Pancreas (tissue), 10 donors: ENCODE measurements around the gene E2F7. TPM values are rescaled to one million over a fixed set of nuclear protein-coding genes. Genes with fewer than 3 reads are reported as not detected.

Experiments used
- ATAC-seq, 4 donors: fragments of 200-7000 bp; cut with Tn5 transposase; one replicate each; pipeline versions ENCODE4 v1.8.0 to v1.9.1; 2020; ENCODE audit warnings: mild to moderate bottlenecking in 4 of 4, moderate library complexity in 4 of 4
- DNase-seq, 6 donors: peaks; one replicate each; pipeline ENCODE4 v3.0.0-alpha.2; 2020
- FAIRE-seq: peaks from 2 replicates; lab custom pipeline; 2012; peaks lifted over from hg19 to GRCh38; lab: Jason Lieb, UNC
- H3K27ac ChIP-seq, 4 donors: fragments of 200-600 bp; sonication (generic); 1 replicate in 3 of 4; 2 replicates in 1 of 4; pipeline versions ENCODE4 v1.5.0 to v1.8.0; 2020
- H3K27me3 ChIP-seq, 4 donors: fragments of 200-600 bp; one replicate each; pipeline ENCODE4 v1.8.0; 2021
- H3K36me3 ChIP-seq, 3 donors: fragments of 200-600 bp; sonication (generic) in 1 of 3; one replicate each; pipeline versions ENCODE4 v1.5.0 to v1.8.0; 2020 to 2021
- H3K4me1 ChIP-seq, 3 donors: fragments of 200-600 bp; one replicate each; pipeline ENCODE4 v1.8.0; 2021
- H3K4me3 ChIP-seq, 4 donors: fragments of 200-600 bp; sonication (generic) in 2 of 4; one replicate each; pipeline versions ENCODE4 v1.5.0 to v1.8.0; 2020 to 2021
- H3K9me3 ChIP-seq, 4 donors: fragments of 200-600 bp; one replicate each; pipeline ENCODE4 v1.8.0; 2021
- WGBS, 2 donors: extraction: QIAGEN DNeasy Blood & Tissue Kit; methylation state at CpG; one replicate each; pipeline ENCODE4 v1.1.7; 2013; 5-methylcytosine and 5-hydroxymethylcytosine counted together
- intact Hi-C, 3 donors: fragments of 100-400 bp; cut with DNase I; formaldehyde crosslinking; loops; one replicate each; pipeline versions ENCODE4 v1.11.1 to v1.14.2; 2022
- polyA plus RNA-seq, 2 donors: library from polyadenylated mRNA; stranded (reverse); fragments of 200-250 nt; gene quantifications; one replicate each; pipeline ENCODE4 v1.2.3, GENCODE V29; 2013
- total RNA-seq, 6 donors: library from RNA; stranded (reverse); fragmentation: NEBNext Ultra II Directional in 4 of 6; extraction: Animal tissue kit (Norgen Biotek cat#: 25700) in 4 of 6; gene quantifications; one replicate each; pipeline versions ENCODE4 v1.2.1 to v1.2.4, GENCODE V29; 2021 to 2023
- TF ChIP-seq, protein P1 (sequence below), 4 donors: fragments of 200-600 bp; sonication (generic) in 3 of 4; IDR thresholded peaks; one replicate each; pipeline versions ENCODE4 v1.5.0 to v1.8.0; 2021; ENCODE audit warnings: antibody characterized with exemption in 4 of 4
- donor health status: healthy with polysubstance abuse.
- donor health status: DM: no; HTN: no; CAD: no; lungs with moderate emphysema.
- donor health status: DM: no; HTN: no; CAD: no.
- donor health status: control.
- donor health status: control.
- donor health status: Bipolar disorder and iron deficiency.
- donor health status: DM: yes; HTN: yes; CAD: no.
- donor health status: DM: no; HTN: no; CAD: no.
- donor health status: DM: no; HTN: no; CAD: no.
- donor health status: DM: yes; HTN: yes; CAD: no.

Gene E2F7
- total and polyA plus RNA-seq, 8 donors = 0.08 to 0.73 (median 0.28) TPM; not detected in 2

GRCh38 chr12:77040231-77040630 is 25.1 kb downstream of the E2F7 start:
- no peak for FAIRE-seq
- intact Hi-C loops = no loop called here
- TF ChIP-seq, protein P1, sequence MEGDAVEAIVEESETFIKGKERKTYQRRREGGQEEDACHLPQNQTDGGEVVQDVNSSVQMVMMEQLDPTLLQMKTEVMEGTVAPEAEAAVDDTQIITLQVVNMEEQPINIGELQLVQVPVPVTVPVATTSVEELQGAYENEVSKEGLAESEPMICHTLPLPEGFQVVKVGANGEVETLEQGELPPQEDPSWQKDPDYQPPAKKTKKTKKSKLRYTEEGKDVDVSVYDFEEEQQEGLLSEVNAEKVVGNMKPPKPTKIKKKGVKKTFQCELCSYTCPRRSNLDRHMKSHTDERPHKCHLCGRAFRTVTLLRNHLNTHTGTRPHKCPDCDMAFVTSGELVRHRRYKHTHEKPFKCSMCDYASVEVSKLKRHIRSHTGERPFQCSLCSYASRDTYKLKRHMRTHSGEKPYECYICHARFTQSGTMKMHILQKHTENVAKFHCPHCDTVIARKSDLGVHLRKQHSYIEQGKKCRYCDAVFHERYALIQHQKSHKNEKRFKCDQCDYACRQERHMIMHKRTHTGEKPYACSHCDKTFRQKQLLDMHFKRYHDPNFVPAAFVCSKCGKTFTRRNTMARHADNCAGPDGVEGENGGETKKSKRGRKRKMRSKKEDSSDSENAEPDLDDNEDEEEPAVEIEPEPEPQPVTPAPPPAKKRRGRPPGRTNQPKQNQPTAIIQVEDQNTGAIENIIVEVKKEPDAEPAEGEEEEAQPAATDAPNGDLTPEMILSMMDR (IDR thresholded peaks at IDR 0.05) = no peak
- no peak for ATAC-seq
- Histone ChIP-seq H3K27ac (no peak overlapping the region), H3K9me3 (no peaks in the 10 kb centered on the region), H3K27me3 (no peaks in the 10 kb centered on the region), H3K4me1 (no peaks in the 10 kb centered on the region), H3K4me3 (no peak overlapping the region), H3K36me3 (no peaks in the 10 kb centered on the region)
- WGBS, 2 donors = 95 to 98% methylated on average over 4 of the region's 4 CpGs
- no peak for DNase-seq

DNA sequence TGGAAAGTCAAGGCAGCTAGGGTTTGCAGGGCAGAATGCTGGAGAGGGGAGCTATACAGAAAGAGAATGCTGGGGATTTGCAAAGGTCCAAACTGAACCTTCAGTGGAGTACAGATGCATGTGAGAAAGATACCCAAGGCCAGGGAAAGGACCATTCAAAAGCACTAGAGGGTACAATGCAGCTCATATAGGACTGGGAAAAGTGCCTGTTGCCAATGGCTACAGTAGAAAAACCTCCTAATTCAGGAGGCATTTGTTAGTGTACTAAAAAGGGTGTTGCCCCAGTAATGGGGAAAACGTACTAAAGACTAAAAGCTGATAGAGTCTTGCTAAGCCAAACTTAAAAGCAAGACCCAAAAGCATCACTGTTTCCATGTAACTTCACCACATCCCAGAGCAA is 30.1 kb downstream of the E2F7 start:
- H3K27me3 ChIP-seq = no peaks in the 10 kb centered on the region
- H3K4me1 ChIP-seq = no peaks in the 10 kb centered on the region
- DNase-seq = no peak
- H3K9me3 ChIP-seq = no peaks in the 10 kb centered on the region
- ATAC-seq = no peak
- no peak overlapping the region for H3K27ac ChIP-seq
- intact Hi-C loops = no loop called here
- no peak for FAIRE-seq
- no peaks in the 10 kb centered on the region for H3K36me3 ChIP-seq
- WGBS, 2 donors = 83 to 85% methylated on average over 1 of the region's 1 CpG
- TF ChIP-seq, protein P1 (IDR thresholded peaks at IDR 0.05) = no peak
- no peak overlapping the region for H3K4me3 ChIP-seq

GRCh38 chr12:77033658-77034536 is 31.5 kb downstream of the E2F7 start:
- intact Hi-C loops = no loop called here
- FAIRE-seq (no peak), ATAC-seq (no peak), DNase-seq (no peak)
- TF ChIP-seq, protein P1 (IDR thresholded peaks at IDR 0.05) = no peak
- H3K27ac ChIP-seq = no peak overlapping the region
- H3K4me1 ChIP-seq = no peaks in the 10 kb centered on the region
- H3K4me3 ChIP-seq = no peak overlapping the region
- no peaks in the 10 kb centered on the region for H3K27me3 ChIP-seq
- no peaks in the 10 kb centered on the region for H3K9me3 ChIP-seq
- WGBS, 2 donors = 92 to 95% methylated on average over 9 of the region's 9 CpGs
- H3K36me3 ChIP-seq = no peaks in the 10 kb centered on the region

DNA sequence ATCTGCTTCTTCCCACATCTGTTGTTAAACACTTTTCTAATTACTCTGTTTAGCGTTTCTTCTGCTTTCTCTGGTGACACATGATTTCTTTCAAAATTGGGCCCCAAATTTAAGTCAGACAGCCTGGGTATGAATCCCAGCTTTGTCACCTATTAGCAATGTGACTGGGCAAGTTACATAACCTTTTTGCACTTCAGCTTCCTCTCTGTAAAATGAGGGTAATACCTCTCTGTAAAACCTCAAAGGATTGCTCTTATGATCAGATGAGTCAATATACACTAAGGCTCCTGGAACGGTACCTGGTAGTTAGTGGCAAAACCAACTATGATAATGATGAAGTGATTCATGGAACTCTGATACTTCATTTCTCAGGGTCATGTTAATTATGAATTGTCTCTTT is 33.0 kb downstream of the E2F7 start:
- H3K4me3 ChIP-seq = no peak overlapping the region
- FAIRE-seq = no peak
- no peaks in the 10 kb centered on the region for H3K36me3 ChIP-seq
- no peaks in the 10 kb centered on the region for H3K27me3 ChIP-seq
- intact Hi-C loops = no loop called here
- no peak for ATAC-seq
- H3K27ac ChIP-seq = no peak overlapping the region
- TF ChIP-seq, protein P1 (IDR thresholded peaks at IDR 0.05) = no peak
- H3K9me3 ChIP-seq = no peaks in the 10 kb centered on the region
- no peak for DNase-seq
- no peaks in the 10 kb centered on the region for H3K4me1 ChIP-seq
- WGBS, 2 donors = 93 to 94% methylated on average over 2 of the region's 2 CpGs

DNA sequence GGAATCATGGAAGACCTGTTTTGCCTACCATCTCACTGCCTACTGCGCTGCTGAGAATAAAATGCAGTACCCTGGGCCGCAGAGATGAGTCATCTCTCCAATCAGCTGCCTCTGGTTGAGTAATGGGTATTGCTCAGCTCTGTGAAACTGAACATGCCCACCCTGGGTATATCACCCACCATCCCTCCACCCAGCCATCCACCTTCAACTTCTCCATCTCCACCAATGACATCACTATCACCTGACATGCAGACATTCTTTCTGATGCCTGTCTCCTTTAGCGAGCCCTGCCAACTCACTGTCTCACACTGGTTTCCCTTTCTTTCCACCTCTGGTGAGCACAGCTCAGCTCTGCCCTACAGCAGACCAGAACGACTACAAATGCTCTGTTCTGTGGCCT is 33.6 kb downstream of the E2F7 start:
- 92 to 94% methylated on average over 4 of the region's 4 CpGs for WGBS, 2 donors
- intact Hi-C loops = no loop called here
- Histone ChIP-seq H3K9me3 (no peaks in the 10 kb centered on the region), H3K36me3 (no peaks in the 10 kb centered on the region), H3K4me1 (no peaks in the 10 kb centered on the region), H3K27ac (no peak overlapping the region), H3K4me3 (no peak overlapping the region), H3K27me3 (no peaks in the 10 kb centered on the region)
- FAIRE-seq (no peak), ATAC-seq (no peak), DNase-seq (no peak)
- TF ChIP-seq, protein P1 (IDR thresholded peaks at IDR 0.05) = no peak
